K562 (cell line): ENCODE data around the gene SLC25A40. TPM values are rescaled to one million over a fixed set of nuclear protein-coding genes. Genes with fewer than 3 reads are reported as not detected.
A peak's percentile ranks its signal among the peaks of the same experiment; 100 is the strongest.

Experiments used
- ATAC-seq: fragments of 200-7000 bp; cut with Tn5 transposase; 3 replicates; pipeline ENCODE4 v1.9.1; 2020; ENCODE audit warnings: moderate library complexity
- BruUV-seq: library from RNA; stranded (reverse); fragments of 400-500 nt; replicated peaks from 2 replicates; lab custom pipeline; 2021; lab: Mats Ljungman, UMichigan
- CTCF ChIA-PET: fragments of 300-600 bp; formaldehyde crosslinking; extraction: SDS; loops from one replicate; lab custom pipeline; 2021; ENCODE audit warnings: low intra/inter-chr PET ratio; lab: Yijun Ruan, JAX
- POLR2A ChIA-PET: fragments of 300-600, 350-650 bp; sonication (Branson Sonifier 250); formaldehyde crosslinking; extraction: SDS; loops from one replicate; lab custom pipeline; 2021; ENCODE audit warnings: antibody characterized with exemption, inconsistent platforms; lab: Yijun Ruan, JAX
- DNase-seq, 4 experiments: peaks; one replicate each; pipeline versions ENCODE4 v3.0.0 to v3.0.0-alpha.2; 2011 to 2018; ENCODE audit warnings: low spot score in 3 of 4, mixed read lengths in 3 of 4; ENCODE audit errors: extremely low read depth in 1 of 4
- FAIRE-seq: peaks from 2 replicates; lab custom pipeline; 2011; peaks lifted over from hg19 to GRCh38; lab: Jason Lieb, UNC
- H2AFZ ChIP-seq: 2 replicates; pipeline ENCODE4 v1.6.0; 2011; ENCODE audit warnings: low read depth, low read length, control low read depth, inconsistent platforms
- H3K27ac ChIP-seq: fragments of 200-600 bp; 3 replicates; pipeline ENCODE4 v1.8.0; 2011; ENCODE audit warnings: low read depth, mild to moderate bottlenecking, control low read depth, inconsistent platforms, low read length, moderate library complexity, mixed read lengths; ENCODE audit errors: extremely low read depth
- H3K27me3 ChIP-seq, 2 experiments: fragments of 300-600 bp in 1 of 2; 2 replicates in 1 of 2; 3 replicates in 1 of 2; pipeline versions ENCODE4 v1.6.0 to v1.8.0; 2011; ENCODE audit warnings: inconsistent platforms in 2 of 2, low read length in 2 of 2, mild to moderate bottlenecking in 1 of 2, mixed read lengths in 1 of 2, moderate library complexity in 1 of 2; ENCODE audit not compliant: control insufficient read depth in 2 of 2, insufficient read depth in 2 of 2
- H3K36me3 ChIP-seq: fragments of 300-600 bp; 3 replicates; pipeline ENCODE4 v1.8.0; 2011; ENCODE audit warnings: mild to moderate bottlenecking, low read length, inconsistent platforms; ENCODE audit not compliant: control insufficient read depth, insufficient read depth
- H3K4me1 ChIP-seq, 2 experiments: fragments of 200-600 bp in 1 of 2; replicated peaks in 1 of 2; 2 replicates in 1 of 2; 3 replicates in 1 of 2; pipeline versions ENCODE4 v1.5.1 to v1.8.0; 2011; ENCODE audit warnings: inconsistent platforms in 2 of 2, low read length in 2 of 2, mild to moderate bottlenecking in 1 of 2, mixed read lengths in 1 of 2, moderate library complexity in 1 of 2; ENCODE audit not compliant: control insufficient read depth in 2 of 2, insufficient read depth in 2 of 2
- H3K4me2 ChIP-seq: 2 replicates; pipeline ENCODE4 v1.6.1; 2011; ENCODE audit warnings: low read length, control low read depth, inconsistent platforms, mixed read lengths; ENCODE audit not compliant: insufficient read depth
- H3K4me3 ChIP-seq: fragments of 200-600 bp; sonication (generic), shearing (Covaris generic); 2 replicates; pipeline ENCODE4 v1.5.1; 2016; ENCODE audit warnings: control low read depth, inconsistent platforms
- H3K79me2 ChIP-seq: fragments of 200-600 bp; 3 replicates; pipeline ENCODE4 v1.8.0; 2011; ENCODE audit warnings: low read length, inconsistent platforms; ENCODE audit not compliant: control insufficient read depth, insufficient read depth
- H3K9ac ChIP-seq, 2 experiments: 2 replicates each; pipeline versions ENCODE4 v1.6.0 to v1.6.1; 2011; ENCODE audit warnings: low read depth in 2 of 2, low read length in 2 of 2, control low read depth in 1 of 2, inconsistent platforms in 1 of 2, mild to moderate bottlenecking in 1 of 2, mixed read lengths in 1 of 2; ENCODE audit not compliant: insufficient read depth in 1 of 2
- H3K9me1 ChIP-seq: one replicate; pipeline ENCODE4 v1.6.0; 2011; ENCODE audit warnings: inconsistent platforms, mild to moderate bottlenecking, low read length, moderate library complexity; ENCODE audit not compliant: control insufficient read depth, insufficient read depth
- H3K9me3 ChIP-seq: replicated peaks from 2 replicates; pipeline ENCODE4 v1.5.1; 2011; ENCODE audit warnings: low read depth, low read length, inconsistent platforms; ENCODE audit not compliant: control insufficient read depth, insufficient read depth
- H4K20me1 ChIP-seq: replicated peaks from 2 replicates; pipeline ENCODE4 v1.6.1; 2011; ENCODE audit warnings: low read length, inconsistent platforms, mixed read lengths; ENCODE audit not compliant: control insufficient read depth, insufficient read depth
- ARNT ChIP-seq, 2 experiments: fragments of 450-650 bp; IDR thresholded peaks; 2 replicates each; pipeline ENCODE4 v1.6.1; 2016; ENCODE audit warnings: mild to moderate bottlenecking in 1 of 2
- BRCA1 ChIP-seq, 2 experiments: fragments of 450-650 bp in 1 of 2; sonication (generic) in 1 of 2; formaldehyde crosslinking in 1 of 2; IDR thresholded peaks; 2 replicates each; pipeline versions ENCODE4 v1.5.0 to v1.6.1; 2017 to 2020; ENCODE audit warnings: mild to moderate bottlenecking in 1 of 2, missing genetic modification reagents in 1 of 2
- HLTF ChIP-seq: fragments of 450-650 bp; IDR thresholded peaks from 2 replicates; pipeline ENCODE4 v1.6.1; 2016
- KDM1A ChIP-seq, 2 experiments: fragments of 450-650 bp; IDR thresholded peaks; 2 replicates each; pipeline ENCODE4 v1.6.1; 2016; ENCODE audit warnings: mild to moderate bottlenecking in 2 of 2
- NBN ChIP-seq: fragments of 450-650 bp; IDR thresholded peaks from 2 replicates; pipeline ENCODE4 v1.6.1; 2016; ENCODE audit warnings: low read depth, mild to moderate bottlenecking
- RAD21 ChIP-seq, 2 experiments: fragments of 250-450 bp in 1 of 2; fragments of 450-650 bp in 1 of 2; sonication (Bioruptor Pico) in 1 of 2; formaldehyde crosslinking in 1 of 2; IDR thresholded peaks in 1 of 2; conservative IDR thresholded peaks in 1 of 2; 2 replicates each; pipeline versions ENCODE4 v1.4.0 to v1.8.0; 2020 to 2022; ENCODE audit warnings: mild to moderate bottlenecking in 2 of 2, moderate library complexity in 1 of 2
- SMC3 ChIP-seq: conservative IDR thresholded peaks from 2 replicates; pipeline ENCODE4 v1.6.1; 2011; ENCODE audit warnings: low read depth, low read length, improper control_type of control experiment; ENCODE audit not compliant: insufficient read depth
- TAL1 ChIP-seq: fragments of 450-650 bp; IDR thresholded peaks from 2 replicates; pipeline ENCODE4 v1.6.1; 2016; ENCODE audit warnings: mild to moderate bottlenecking
- TEAD1 ChIP-seq, 2 experiments: fragments of 450-650 bp in 1 of 2; sonication (generic) in 1 of 2; formaldehyde crosslinking; IDR thresholded peaks; 2 replicates each; pipeline versions ENCODE4 v1.4.0 to v1.8.0; 2020 to 2022; ENCODE audit warnings: mild to moderate bottlenecking in 2 of 2, missing genetic modification reagents in 1 of 2
- TEAD2 ChIP-seq: fragments of 450-650 bp; IDR thresholded peaks from 2 replicates; pipeline ENCODE4 v1.6.1; 2016; ENCODE audit warnings: missing genetic modification characterization, control low read depth, missing compliant biosample characterization
- TEAD4 ChIP-seq, 2 experiments: sonication (generic) in 1 of 2; formaldehyde crosslinking in 1 of 2; IDR thresholded peaks; 2 replicates each; pipeline versions ENCODE4 v1.6.1 to v1.8.0; 2012 to 2022; ENCODE audit warnings: borderline replicate concordance in 1 of 2, inconsistent platforms in 1 of 2, low read length in 1 of 2, mild to moderate bottlenecking in 1 of 2, missing genetic modification reagents in 1 of 2
- WGBS: fragments of 100-300 bp; shearing (Covaris generic); methylation state at CpG from one replicate; pipeline ENCODE4 v1.1.6; 2016; ENCODE audit warnings: low coverage, mixed read lengths; ENCODE audit not compliant: insufficient coverage; ENCODE audit errors: missing lambda C conversion rate; 5-methylcytosine and 5-hydroxymethylcytosine counted together
- in situ Hi-C: fragments of 300-500 bp; cut with MboI; formaldehyde crosslinking; loops from 4 replicates; pipeline ENCODE4 v1.15.0; 2018; ENCODE audit warnings: inconsistent platforms, mixed read lengths
- intact Hi-C: fragments of 100-400 bp; cut with micrococcal nuclease; formaldehyde crosslinking; loops from 2 replicates; pipeline ENCODE4 v1.14.2; 2022
- polyA plus RNA-seq, 8 experiments: library from polyadenylated mRNA; depleted of rRNA in 4 of 8; stranded (reverse) in 5 of 8; unstranded in 3 of 8; fragments of >200 nt; fragmentation: Nextera tagmentation in 2 of 8; fragmentation: Illumina TruSeq in 1 of 8; extraction: Ambion mirVana in 2 of 8; extraction: Trizol in 1 of 8; gene quantifications; 2 replicates each; pipeline versions ENCODE4 v1.2.1 to v1.2.3, GENCODE V29; 2011 to 2014; ENCODE audit warnings: inconsistent platforms in 1 of 8, missing spikeins in 1 of 8
- total RNA-seq, 7 experiments: library from RNA; depleted of rRNA in 6 of 7; stranded (reverse); fragments of >200 nt in 6 of 7; fragmentation: Illumina TruSeq in 2 of 7; extraction: Trizol in 2 of 7; gene quantifications; 2 replicates each; pipeline versions ENCODE4 v1.2.1 to v1.2.3, GENCODE V29; 2011 to 2021; ENCODE audit warnings: low replicate concordance in 1 of 7
- TF ChIP-seq, protein P1 (sequence below), 3 experiments: IDR thresholded peaks in 2 of 3; conservative IDR thresholded peaks in 1 of 3; 2 replicates each; pipeline ENCODE4 v1.5.1; 2011 to 2012; ENCODE audit warnings: low read length in 3 of 3, mild to moderate bottlenecking in 3 of 3, control low read depth in 2 of 3, improper control_type of control experiment in 1 of 3, inconsistent platforms in 1 of 3, low read depth in 1 of 3, mixed read lengths in 1 of 3, moderate library complexity in 1 of 3; ENCODE audit not compliant: insufficient read depth in 2 of 3

Gene SLC25A40
- total and polyA plus RNA-seq, 9 of the 15 experiments (the other 6 are each of a cell fraction or from before 2014, with no cell fraction given), result 6.7 to 44.0 (median 26.5) TPM

DNA sequence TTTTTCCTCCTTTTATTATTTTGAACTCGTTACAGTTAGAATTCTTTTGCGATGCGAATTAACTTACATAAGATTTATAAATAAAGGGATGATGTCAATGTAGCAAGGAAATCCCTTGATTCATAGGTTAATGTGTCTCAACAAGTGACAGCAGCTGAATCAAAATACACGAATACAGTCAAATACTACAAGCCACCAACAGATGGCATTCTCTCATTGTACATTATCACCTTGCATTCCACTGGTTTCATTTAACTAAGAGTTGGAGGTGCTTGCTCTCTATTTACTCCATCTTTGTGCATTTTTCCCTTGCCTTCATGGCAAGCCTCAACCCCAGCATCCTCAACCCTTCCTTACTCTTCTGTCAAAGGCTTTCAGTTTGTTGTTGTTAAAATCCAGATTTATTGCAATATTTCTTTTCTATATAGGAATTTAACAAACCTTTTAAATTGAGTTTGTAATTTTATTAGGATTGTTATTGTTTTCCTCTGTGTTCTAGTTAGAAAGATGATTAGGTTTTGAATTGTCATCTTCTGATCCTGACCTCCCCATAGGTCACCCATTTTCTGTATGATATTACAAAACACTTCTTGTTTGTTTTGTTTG, 78.3 kb downstream of the SLC25A40 start:
- Histone ChIP-seq H3K9ac (no peak overlapping the region), H3K4me2 (no peak overlapping the region), H2AFZ (no peak overlapping the region), H4K20me1 (no peaks in the 10 kb centered on the region), H3K9me1 (no peaks in the 10 kb centered on the region), H3K9me3 (no peaks in the 10 kb centered on the region), H3K79me2 (no peaks in the 10 kb centered on the region), H3K27me3 (no peaks in the 10 kb centered on the region), H3K36me3 (no peaks in the 10 kb centered on the region), H3K27ac (no peak overlapping the region), H3K4me1 (no peaks in the 10 kb centered on the region), H3K4me3 (no peak overlapping the region)
- BruUV-seq, result no TSS peak
- peak; percentile 93 for FAIRE-seq
- in situ Hi-C loops, result loop anchor here (25.0 kb wide), 1 partner anchor 314 kb away; no protein-coding TSS in a partner anchor
- ChIA-PET CTCF (interaction anchor here (0.6 to 2.6 kb wide), 4 partner anchors 88 to 836 kb away, joined by 3 to 25 read pairs (median 6); no protein-coding TSS in a partner anchor), POLR2A (interaction anchor here (0.7 kb wide), 1 partner anchor 15 kb away, joined by 4 read pairs; no protein-coding TSS in a partner anchor)
- peak; percentile 91 for ATAC-seq
- intact Hi-C loops, result loop anchor here (1.0 to 10.0 kb wide), 4 partner anchors 89 to 367 kb away; no protein-coding TSS in a partner anchor
- WGBS, result 0% methylated on average over 4 of the region's 4 CpGs
- peak in 2 of 4 experiments; percentile 32 to 52 for DNase-seq
- TF ChIP-seq TEAD4 (IDR thresholded peaks at IDR 0.05; ENCODE audit: low read length) (0 out of 2 replicates have a peak, but pooled peaks have one; percentile 37), TEAD4 (CRISPR knock-in tag; IDR thresholded peaks at IDR 0.05; ENCODE audit: borderline replicate concordance) (no peak), RAD21 (CRISPR knock-in tag; conservative IDR thresholded peaks at IDR 0.05 in 1 of 2, IDR thresholded peaks at IDR 0.05 in 1 of 2) (peak; percentile 81 to 92), TEAD1 (CRISPR knock-in tag; IDR thresholded peaks at IDR 0.05) (peak in 1 of 2 experiments; percentile 70; a peak in 1 of 4 replicates), KDM1A (IDR thresholded peaks at IDR 0.05) (no peak), TAL1 (no peak), SMC3 (peak; percentile 67), BRCA1 (IDR thresholded peaks at IDR 0.05) (no peak), BRCA1 (CRISPR knock-in tag; IDR thresholded peaks at IDR 0.05) (no peak), ARNT (IDR thresholded peaks at IDR 0.05) (no peak), NBN (no peak), HLTF (no peak), TEAD2 (tag) (peak; percentile 74; the same call in 1 of the 2 replicates)
- TF ChIP-seq, protein P1, sequence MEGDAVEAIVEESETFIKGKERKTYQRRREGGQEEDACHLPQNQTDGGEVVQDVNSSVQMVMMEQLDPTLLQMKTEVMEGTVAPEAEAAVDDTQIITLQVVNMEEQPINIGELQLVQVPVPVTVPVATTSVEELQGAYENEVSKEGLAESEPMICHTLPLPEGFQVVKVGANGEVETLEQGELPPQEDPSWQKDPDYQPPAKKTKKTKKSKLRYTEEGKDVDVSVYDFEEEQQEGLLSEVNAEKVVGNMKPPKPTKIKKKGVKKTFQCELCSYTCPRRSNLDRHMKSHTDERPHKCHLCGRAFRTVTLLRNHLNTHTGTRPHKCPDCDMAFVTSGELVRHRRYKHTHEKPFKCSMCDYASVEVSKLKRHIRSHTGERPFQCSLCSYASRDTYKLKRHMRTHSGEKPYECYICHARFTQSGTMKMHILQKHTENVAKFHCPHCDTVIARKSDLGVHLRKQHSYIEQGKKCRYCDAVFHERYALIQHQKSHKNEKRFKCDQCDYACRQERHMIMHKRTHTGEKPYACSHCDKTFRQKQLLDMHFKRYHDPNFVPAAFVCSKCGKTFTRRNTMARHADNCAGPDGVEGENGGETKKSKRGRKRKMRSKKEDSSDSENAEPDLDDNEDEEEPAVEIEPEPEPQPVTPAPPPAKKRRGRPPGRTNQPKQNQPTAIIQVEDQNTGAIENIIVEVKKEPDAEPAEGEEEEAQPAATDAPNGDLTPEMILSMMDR (IDR thresholded peaks at IDR 0.05 in 2 of 3, conservative IDR thresholded peaks at IDR 0.05 in 1 of 3; ENCODE audit: insufficient read depth in 2 of 3, low read depth in 1 of 3, low read length in 3 of 3), result peak; percentile 52 to 79 (median 58); a peak in 5 of 6 replicates
